SK-N-MC (cell line): Measurements from ENCODE around the gene ORC4.
"Not testable (repeated sequence)": the region's sequence is repeated elsewhere in the genome, so short reads cannot be mapped to it uniquely, and the experiment has no call there.

Experiments used
- EZH2 ChIP-seq: fragments of 200-600 bp; sonication (generic); IDR thresholded peaks from one replicate; pipeline ENCODE4 v1.6.1; 2017; ENCODE audit warnings: antibody characterized with exemption
- FOXP2 ChIP-seq: optimal IDR thresholded peaks from 2 replicates; pipeline ENCODE3; 2011; ENCODE audit warnings: mild to moderate bottlenecking, moderate library complexity; ENCODE audit not compliant: insufficient read depth; ENCODE audit errors: extremely low read length, control extremely low read depth
- POLR2AphosphoS5 ChIP-seq: IDR thresholded peaks from 2 replicates; pipeline ENCODE4 v1.6.1; 2012; ENCODE audit warnings: mild to moderate bottlenecking, low read depth, low read length, borderline replicate concordance

GRCh38 chr2:147994965-147995364 lies 25.6 kb downstream of the ORC4 start:
- TF ChIP-seq EZH2, POLR2AphosphoS5, FOXP2: not testable (repeated sequence)
